Mesenchymal stem cell (in vitro differentiated cells and primary cell): Measurements from ENCODE around the gene C22orf39.

Source experiments
- DNase-seq: peaks from one replicate; pipeline ENCODE4 v3.0.0-alpha.2; 2013
- H2AFZ ChIP-seq: one replicate; pipeline ENCODE4 v1.6.1; 2013; ENCODE audit warnings: low read depth, mild to moderate bottlenecking, control low read depth, inconsistent platforms, low read length, moderate library complexity
- H2AK5ac ChIP-seq: 2 replicates; pipeline ENCODE4 v1.6.1; 2013; ENCODE audit warnings: low read length, moderate library complexity, mild to moderate bottlenecking, inconsistent platforms; ENCODE audit not compliant: severe bottlenecking
- H2BK120ac ChIP-seq: one replicate; pipeline ENCODE4 v1.6.1; 2013; ENCODE audit warnings: low read depth, mild to moderate bottlenecking, inconsistent platforms, low read length, moderate library complexity
- H2BK12ac ChIP-seq, 2 experiments: one replicate each; pipeline ENCODE4 v1.6.1; 2013; ENCODE audit warnings: inconsistent platforms in 2 of 2, low read length in 2 of 2, mild to moderate bottlenecking in 2 of 2, moderate library complexity in 2 of 2, control low read depth in 1 of 2
- H2BK15ac ChIP-seq: one replicate; pipeline ENCODE4 v1.6.1; 2013; ENCODE audit warnings: mild to moderate bottlenecking, low read depth, inconsistent platforms; ENCODE audit not compliant: poor library complexity, severe bottlenecking
- H2BK5ac ChIP-seq: 2 replicates; pipeline ENCODE4 v1.6.1; 2013; ENCODE audit warnings: low read depth, mild to moderate bottlenecking, low read length, control low read depth, inconsistent platforms; ENCODE audit not compliant: poor library complexity, severe bottlenecking
- H3K14ac ChIP-seq, 2 experiments: one replicate each; pipeline ENCODE4 v1.6.1; 2013; ENCODE audit warnings: inconsistent platforms in 2 of 2, low read length in 2 of 2, control low read depth in 1 of 2, mild to moderate bottlenecking in 1 of 2, moderate library complexity in 1 of 2
- H3K18ac ChIP-seq, 2 experiments: one replicate each; pipeline ENCODE4 v1.6.1; 2013; ENCODE audit warnings: inconsistent platforms in 2 of 2, low read length in 2 of 2, control low read depth in 1 of 2, low read depth in 1 of 2, mild to moderate bottlenecking in 1 of 2
- H3K23ac ChIP-seq, 2 experiments: one replicate each; pipeline ENCODE4 v1.6.1; 2013; ENCODE audit warnings: inconsistent platforms in 2 of 2, low read length in 2 of 2, mild to moderate bottlenecking in 2 of 2, moderate library complexity in 2 of 2, control low read depth in 1 of 2
- H3K27ac ChIP-seq: 2 replicates; pipeline ENCODE4 v1.5.1; 2013; ENCODE audit warnings: mild to moderate bottlenecking, moderate library complexity, low read length, control low read depth, inconsistent platforms; ENCODE audit not compliant: poor library complexity, severe bottlenecking
- H3K27me3 ChIP-seq, 2 experiments: 2 replicates each; pipeline versions ENCODE4 v1.6.1 to v1.7.0; 2013; ENCODE audit warnings: low read length in 2 of 2, mild to moderate bottlenecking in 2 of 2, moderate library complexity in 2 of 2, control low read depth in 1 of 2, inconsistent platforms in 1 of 2; ENCODE audit not compliant: control insufficient read depth in 1 of 2, insufficient read depth in 1 of 2
- H3K36me3 ChIP-seq, 2 experiments: 2 replicates each; pipeline versions ENCODE4 v1.6.1 to v1.7.0; 2013; ENCODE audit warnings: low read length in 2 of 2, control low read depth in 1 of 2, inconsistent platforms in 1 of 2, low read depth in 1 of 2, mild to moderate bottlenecking in 1 of 2; ENCODE audit not compliant: insufficient read depth in 2 of 2, control insufficient read depth in 1 of 2
- H3K4ac ChIP-seq, 2 experiments: one replicate each; pipeline ENCODE4 v1.6.1; 2013; ENCODE audit warnings: inconsistent platforms in 2 of 2, low read length in 2 of 2, mild to moderate bottlenecking in 2 of 2, moderate library complexity in 2 of 2, control low read depth in 1 of 2, low read depth in 1 of 2
- H3K4me1 ChIP-seq: 2 replicates; pipeline ENCODE4 v1.6.1; 2013; ENCODE audit warnings: low read depth, low read length, control low read depth; ENCODE audit not compliant: control insufficient read depth, insufficient read depth
- H3K4me2 ChIP-seq: 2 replicates; pipeline ENCODE4 v1.6.1; 2013; ENCODE audit warnings: low read length, mild to moderate bottlenecking, inconsistent platforms; ENCODE audit not compliant: poor library complexity, severe bottlenecking
- H3K4me3 ChIP-seq, 2 experiments: 2 replicates each; pipeline versions ENCODE4 v1.5.1 to v1.7.0; 2013; ENCODE audit warnings: low read length in 2 of 2, mild to moderate bottlenecking in 2 of 2, control low read depth in 1 of 2, low read depth in 1 of 2; ENCODE audit not compliant: insufficient read depth in 1 of 2
- H3K79me1 ChIP-seq: replicated peaks from 2 replicates; pipeline ENCODE4 v1.6.1; 2013; ENCODE audit warnings: mild to moderate bottlenecking, control low read depth, low read length, inconsistent platforms; ENCODE audit not compliant: poor library complexity, severe bottlenecking
- H3K9ac ChIP-seq: 2 replicates; pipeline ENCODE4 v1.7.0; 2013; ENCODE audit warnings: mild to moderate bottlenecking, low read length, moderate library complexity
- H3K9me3 ChIP-seq: 2 replicates; pipeline ENCODE4 v1.7.0; 2013; ENCODE audit warnings: mild to moderate bottlenecking, low read length; ENCODE audit not compliant: control insufficient read depth
- H4K8ac ChIP-seq: one replicate; pipeline ENCODE4 v1.6.1; 2013; ENCODE audit warnings: inconsistent platforms, mild to moderate bottlenecking, low read length, moderate library complexity
- H4K91ac ChIP-seq: one replicate; pipeline ENCODE4 v1.6.1; 2013; ENCODE audit warnings: mild to moderate bottlenecking, low read length, inconsistent platforms
- WGBS: methylation state at CpG from one replicate; pipeline ENCODE4 v1.1.7; 2013; ENCODE audit warnings: mixed read lengths; 5-methylcytosine and 5-hydroxymethylcytosine counted together

The C22orf39 gene

GRCh38 chr22:19434401-19434800, 13.1 kb downstream of the C22orf39 start:
- H2BK120ac ChIP-seq, result no peak overlapping the region
- H2BK5ac ChIP-seq, result no peak overlapping the region
- no peak overlapping the region for H4K8ac ChIP-seq
- H3K4ac ChIP-seq, result no peak overlapping the region
- 93% methylated on average over 7 of the region's 7 CpGs for WGBS
- H3K27me3 ChIP-seq, result no peaks in the 10 kb centered on the region
- H3K4me3 ChIP-seq, result no peak overlapping the region
- H3K4me1 ChIP-seq, result peaks cover 8% of the 10 kb centered on the region
- H3K79me1 ChIP-seq, result peaks cover 13% of the 10 kb centered on the region
- no peak overlapping the region for H3K23ac ChIP-seq
- no peak overlapping the region for H3K9ac ChIP-seq
- H3K18ac ChIP-seq, result no peak overlapping the region
- H2AFZ ChIP-seq, result no peak overlapping the region
- DNase-seq, result no peak
- no peak overlapping the region for H3K14ac ChIP-seq
- H2AK5ac ChIP-seq, result no peak overlapping the region
- H3K36me3 ChIP-seq, result peaks cover 19 to 40% of the 10 kb centered on the region in 2 experiments
- no peaks in the 10 kb centered on the region for H3K9me3 ChIP-seq
- no peak overlapping the region for H3K27ac ChIP-seq
- H4K91ac ChIP-seq, result no peak overlapping the region
- no peak overlapping the region for H2BK15ac ChIP-seq
- no peak overlapping the region for H3K4me2 ChIP-seq
- no peak overlapping the region for H2BK12ac ChIP-seq

- peak; percentile 94 for DNase-seq
- under 1% methylated on average over 69 of the region's 74 CpGs for WGBS
- Histone ChIP-seq H3K36me3 (peaks cover 19 to 32% of the 10 kb centered on the region in 2 experiments), H3K79me1 (peaks cover 13% of the 10 kb centered on the region), H2BK5ac (peak within 1 kb of the TSS; percentile 69), H3K4ac (peak within 1 kb of the TSS; percentile 96 to 99), H4K8ac (peak within 1 kb of the TSS; percentile 94), H4K91ac (peak within 1 kb of the TSS; percentile 97), H3K4me2 (peak within 1 kb of the TSS; percentile 89), H2BK120ac (peak within 1 kb of the TSS; percentile 77), H3K9me3 (no peaks in the 10 kb centered on the region), H2AK5ac (peak within 1 kb of the TSS; percentile 41), H3K14ac (peak within 1 kb of the TSS; percentile 58 to 99), H2AFZ (peak within 1 kb of the TSS; percentile 96), H3K27me3 (no peaks in the 10 kb centered on the region), H3K27ac (peak within 1 kb of the TSS; percentile 93), H2BK15ac (peak within 1 kb of the TSS; percentile 91), H2BK12ac (peak within 1 kb of the TSS in 1 of 2 experiments; percentile 39), H3K18ac (peak within 1 kb of the TSS; percentile 99), H3K4me1 (peaks cover 8% of the 10 kb centered on the region), H3K23ac (peak within 1 kb of the TSS; percentile 64 to 81), H3K9ac (peak within 1 kb of the TSS; percentile 98), H3K4me3 (peak within 1 kb of the TSS; percentile 90 to 98)
Measured at GRCh38 chr22:19432133-19432851, 15.2 kb downstream of the C22orf39 start, which contains the start of gene MRPL40. TSS of gene MRPL40 (plus strand) at chr22:19432545. CDS start at chr22:19432555, 10 bp downstream.

- Histone ChIP-seq H4K8ac (peak within 1 kb of the TSS; percentile 94), H2AFZ (peak within 1 kb of the TSS; percentile 96), H3K4ac (peak within 1 kb of the TSS; percentile 96 to 99), H4K91ac (peak within 1 kb of the TSS; percentile 97), H3K79me1 (peaks cover 12% of the 10 kb centered on the region), H3K18ac (peak within 1 kb of the TSS; percentile 99), H3K4me2 (peak within 1 kb of the TSS; percentile 90), H3K36me3 (peaks cover 16 to 26% of the 10 kb centered on the region in 2 experiments), H3K27me3 (no peaks in the 10 kb centered on the region), H2BK5ac (peak within 1 kb of the TSS; percentile 69), H2BK120ac (peak within 1 kb of the TSS; percentile 77), H3K23ac (peak within 1 kb of the TSS; percentile 64 to 81), H3K27ac (peak within 1 kb of the TSS; percentile 93), H2BK15ac (peak within 1 kb of the TSS; percentile 91), H3K9ac (peak within 1 kb of the TSS; percentile 98), H3K4me1 (peaks cover 8% of the 10 kb centered on the region), H3K14ac (peak within 1 kb of the TSS; percentile 58 to 99), H2BK12ac (peak within 1 kb of the TSS in 1 of 2 experiments; percentile 45), H2AK5ac (peak within 1 kb of the TSS; percentile 41), H3K4me3 (peak within 1 kb of the TSS; percentile 90 to 98), H3K9me3 (no peaks in the 10 kb centered on the region)
- WGBS, result under 1% methylated on average over 58 of the region's 66 CpGs
- DNase-seq, result peak; percentile 85
Measured at GRCh38 chr22:19431649-19432132, 15.8 kb downstream of the C22orf39 start, which contains the start of gene HIRA. TSS of gene HIRA (minus strand) at chr22:19431733. CDS start at chr22:19431476, 257 bp downstream.
